A375 (cell line): ENCODE measurements around the gene EFS. TPM values are rescaled to one million over a fixed set of nuclear protein-coding genes. Genes with fewer than 3 reads are reported as not detected.

Source experiments
- small RNA-seq: library from RNA; depleted of rRNA; stranded (forward); fragments of <200 nt; gene quantifications from one replicate; pipeline ENCODE3, GENCODE V24; 2014
- total RNA-seq: library from RNA; depleted of rRNA; stranded (reverse); fragments of >200 nt; shearing (Covaris generic); gene quantifications from 2 replicates; pipeline ENCODE4 v1.2.3, GENCODE V29; 2014; rRNA removed

Gene EFS
- total RNA-seq, result not detected in 2 replicates

DNA sequence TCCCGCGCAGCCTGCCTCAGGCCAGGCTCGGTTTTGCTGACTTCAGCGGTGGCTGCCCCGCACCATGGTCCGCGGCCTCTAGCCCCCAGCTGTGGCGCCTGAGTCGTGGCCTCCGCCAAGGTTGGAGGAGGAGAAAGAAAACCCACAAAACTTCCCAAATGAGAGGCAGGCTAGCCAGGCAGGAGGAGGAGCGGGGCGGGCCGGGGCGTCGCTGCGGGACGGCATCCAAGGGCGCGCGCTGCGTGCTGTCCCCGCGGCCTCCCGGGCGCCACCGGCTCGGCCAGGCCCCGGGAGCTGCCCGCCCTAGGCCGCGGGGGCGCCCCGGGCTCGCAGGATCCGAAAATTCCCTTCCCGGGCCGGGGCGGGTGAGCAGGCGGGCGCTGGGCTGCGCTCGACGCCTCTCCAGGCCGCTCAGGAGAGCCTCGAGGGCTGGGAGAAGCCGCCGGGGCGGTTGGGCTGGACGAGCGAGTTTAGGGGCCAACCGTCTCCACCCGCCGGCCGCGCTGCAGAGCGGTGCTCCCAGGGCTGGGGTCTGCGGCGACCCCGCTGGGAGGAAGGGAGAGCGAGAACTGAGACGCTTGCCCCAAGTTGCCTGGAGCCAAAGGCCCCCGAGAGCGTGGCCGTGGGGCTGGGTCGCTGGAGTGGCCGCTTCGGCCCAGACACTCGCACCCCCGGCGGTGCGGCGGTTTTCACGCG lies at the start of gene EFS:
EFS (minus strand) TSS at position 137 of the 696 bp plus-strand sequence. CDS start 147 bp downstream, outside the sequence.

DNA sequence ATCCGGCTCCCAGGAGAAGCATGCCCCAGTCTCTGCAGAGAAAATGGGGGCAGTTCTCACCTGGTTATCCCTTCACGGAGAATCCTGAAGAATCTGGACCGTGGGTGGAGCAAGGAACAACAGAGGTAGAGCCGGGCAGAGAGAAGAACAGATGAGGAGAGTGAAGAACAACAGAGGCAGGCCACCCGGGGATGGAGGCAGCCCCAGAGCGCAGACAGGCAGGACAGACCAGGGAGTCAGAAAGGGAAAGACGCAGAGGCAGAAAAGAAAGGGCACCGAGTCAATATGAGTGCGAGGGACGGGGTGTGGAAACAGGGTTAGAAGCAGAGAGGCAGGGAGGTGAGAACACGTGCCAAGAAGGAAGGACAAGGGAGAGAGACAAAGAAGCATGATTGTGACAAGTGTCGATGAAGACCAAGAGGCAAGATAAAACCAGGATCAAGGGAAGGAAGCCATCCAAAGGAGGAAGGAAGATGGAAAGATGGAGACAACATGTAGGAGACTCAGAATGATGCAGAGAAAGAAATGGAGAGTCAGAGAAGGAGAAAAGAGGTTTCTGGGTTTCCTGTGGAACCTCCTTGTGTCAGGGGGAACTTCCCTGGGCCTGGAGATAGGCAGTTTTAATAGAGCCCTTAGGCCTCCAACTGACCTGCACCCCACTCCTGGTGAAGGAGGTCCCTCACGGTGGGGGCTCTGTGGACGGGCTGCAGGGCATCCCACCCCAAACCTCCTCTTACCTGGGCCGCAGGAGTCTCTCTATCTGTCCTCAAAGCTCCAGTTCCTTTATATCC lies 42.7 kb upstream of the EFS start, which contains the start of gene MYH6:
MYH6 (minus strand) TSS at position 758 of the 791 bp plus-strand sequence. CDS start 1,050 bp downstream, outside the sequence.

GRCh38 chr14:23376482-23377197 lies 11.7 kb upstream of the EFS start, which contains the start of gene CMTM5:
TSS of gene CMTM5 (plus strand) at chr14:23377046. CDS start at chr14:23377252, 206 bp downstream.

DNA sequence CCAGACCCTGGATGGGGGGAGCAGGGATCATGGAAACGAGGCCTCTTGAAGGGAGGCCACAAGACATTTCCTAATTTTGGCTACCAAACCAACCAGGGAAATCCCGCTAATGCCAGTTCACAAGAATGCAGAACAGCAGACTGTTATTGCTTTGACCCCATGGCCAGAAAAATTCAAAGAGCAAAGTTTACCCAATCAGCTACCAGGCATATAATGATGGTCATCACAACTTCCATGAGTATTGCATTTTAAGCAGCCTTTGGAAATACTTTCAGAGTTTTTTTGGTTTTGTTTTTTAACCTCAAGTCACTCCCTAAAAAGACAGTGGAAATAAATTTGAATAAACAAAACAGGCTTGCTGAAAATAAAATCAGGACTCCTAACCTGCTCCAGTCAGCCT lies 7.5 kb upstream of the EFS start, which contains the start of gene IL25:
IL25 (plus strand) TSS at position 301 of the 400 bp plus-strand sequence.

DNA sequence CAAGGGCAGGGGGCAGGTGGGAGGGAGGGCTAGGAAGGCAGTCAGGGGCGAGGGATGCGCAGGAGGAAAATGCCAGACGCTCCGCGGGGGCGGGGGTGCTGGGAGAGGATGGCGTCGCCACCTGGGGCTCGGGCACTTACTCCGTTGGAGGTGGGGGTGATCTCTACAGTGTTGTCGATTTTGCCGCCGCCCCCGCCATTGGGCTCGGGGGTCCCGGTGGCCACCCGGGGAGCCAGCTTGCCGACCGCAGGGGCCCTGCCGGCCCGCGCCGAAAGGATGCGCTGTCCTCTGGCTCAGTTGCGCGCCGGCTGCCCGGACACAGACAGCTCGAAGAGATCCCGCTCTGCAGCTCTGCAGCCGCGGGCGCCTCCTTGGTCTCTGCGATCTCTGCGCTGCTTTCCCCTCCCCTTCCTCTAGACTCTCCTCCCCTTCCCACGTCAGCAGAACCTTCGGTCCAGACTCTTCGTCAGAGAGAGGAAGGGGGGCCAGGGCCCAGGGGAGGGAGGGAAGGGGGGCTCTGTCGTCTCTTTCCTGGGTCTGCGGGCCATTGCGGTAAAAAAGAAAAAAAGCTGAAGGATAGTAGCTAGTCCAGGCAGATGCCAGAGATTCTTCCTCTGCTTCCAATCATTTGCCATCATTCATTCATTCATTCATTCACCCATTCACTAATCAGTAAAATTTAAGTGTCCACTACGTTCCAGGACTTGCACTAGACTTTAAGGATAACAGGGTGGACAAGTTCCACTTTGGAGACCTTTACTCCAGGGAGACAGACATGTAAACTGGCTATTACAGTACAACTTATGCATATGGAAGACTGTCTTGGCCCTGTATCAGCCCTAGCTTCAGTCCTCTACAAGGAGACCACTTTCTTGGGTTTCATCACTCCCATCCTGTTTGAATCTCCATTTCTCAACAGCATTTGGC lies 12.2 kb downstream of the EFS start, which contains the start of gene SLC22A17:
SLC22A17 (minus strand) TSS at position 382 of the 927 bp plus-strand sequence.

DNA sequence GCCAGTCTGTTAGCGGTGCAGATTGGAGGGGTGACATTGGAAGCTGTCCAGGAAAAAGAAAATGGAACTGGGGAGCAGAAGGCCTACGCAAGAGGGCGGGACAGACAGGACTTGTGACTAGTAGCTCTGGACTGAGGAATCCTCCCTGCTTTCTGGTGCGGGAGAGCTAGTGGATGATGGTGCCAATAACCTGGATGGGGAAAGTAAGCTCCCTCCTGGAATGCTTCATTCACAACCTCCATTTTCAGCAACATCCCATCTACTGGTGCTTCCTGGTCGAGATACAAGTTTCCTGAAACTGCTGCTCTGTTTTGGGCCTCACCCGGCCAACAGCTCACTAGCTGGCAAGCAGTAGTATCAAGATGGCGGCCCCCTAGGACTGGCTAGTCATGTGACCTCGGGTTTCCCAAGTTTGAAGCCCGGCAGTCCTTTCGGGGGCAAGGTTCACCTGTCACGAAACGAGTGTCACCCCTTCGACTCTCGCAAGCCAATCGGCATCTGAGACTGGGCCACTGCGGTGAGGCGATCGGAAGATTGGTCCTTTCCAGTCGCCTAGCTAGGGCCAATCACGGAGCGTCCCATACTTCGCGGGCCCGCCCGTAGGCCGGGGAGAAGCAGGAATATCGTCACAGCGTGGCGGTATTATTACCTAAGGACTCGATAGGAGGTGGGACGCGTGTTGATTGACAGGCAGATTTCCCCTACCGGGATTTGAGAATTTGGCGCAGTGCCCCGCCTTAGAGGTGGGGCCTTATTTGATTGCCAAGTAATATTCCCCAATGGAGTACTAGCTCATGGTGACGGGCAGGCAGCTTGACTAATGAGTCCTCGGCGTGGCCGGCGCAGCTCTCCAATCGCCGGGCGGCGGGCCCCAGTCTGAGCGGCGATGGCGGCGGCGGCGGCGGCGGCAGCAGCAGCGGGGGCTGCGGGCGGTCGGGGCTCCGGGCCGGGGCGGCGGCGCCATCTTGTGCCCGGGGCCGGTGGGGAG lies 44.1 kb downstream of the EFS start, which contains the start of gene PABPN1:
PABPN1 (plus strand) TSS at position 874 of the 988 bp plus-strand sequence; CDS start at position 887, 13 bp downstream.

DNA sequence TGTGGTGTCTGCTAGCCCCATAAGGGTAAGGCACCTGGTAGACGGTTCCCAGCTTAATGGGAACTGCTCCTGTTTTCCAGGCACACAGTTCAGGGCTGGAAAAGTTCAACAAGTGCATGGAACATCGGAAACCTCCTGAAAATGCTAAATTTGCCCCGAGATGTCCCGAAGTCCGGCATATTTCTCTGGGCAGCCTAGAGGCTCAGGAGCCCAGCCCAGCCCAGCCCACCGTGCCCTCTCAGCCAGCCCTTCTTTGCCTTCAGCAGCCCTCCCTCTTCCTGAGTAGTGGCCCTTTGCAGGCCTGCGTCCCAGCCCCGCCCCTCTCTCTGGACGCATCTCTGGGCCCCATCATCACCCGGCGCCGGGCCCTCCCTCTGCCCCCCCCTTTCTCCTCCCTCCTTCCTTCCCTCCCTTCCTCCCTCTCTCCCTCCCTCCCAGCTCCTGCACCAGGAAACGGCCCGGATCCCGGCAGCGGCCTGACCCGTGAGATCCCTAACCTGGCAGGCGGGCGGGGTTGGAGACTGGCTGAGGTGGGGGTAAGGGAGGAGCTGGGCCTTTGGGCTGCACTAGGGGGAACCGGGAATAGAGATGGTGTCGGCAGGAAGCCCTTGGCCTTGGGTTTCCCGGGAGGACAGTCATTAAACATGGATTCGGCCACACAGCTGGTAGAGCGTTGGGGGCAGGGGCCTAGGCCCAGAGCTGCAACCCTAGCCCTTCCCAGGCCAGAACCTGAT lies 58.4 kb downstream of the EFS start, which contains the start of gene BCL2L2:
BCL2L2 (plus strand) TSS at position 422 of the 734 bp plus-strand sequence. CDS start 935 bp downstream, outside the sequence.

Small RNA genes lying within 50 kb of the gene (small RNA-seq; reads per million reads assigned to genes)
- not detected for gene MIR208A

Other genes with a start within 250 kb of the EFS start
- gene CEBPE, start 245.9 kb downstream of the EFS start, total RNA-seq, result not detected in 2 replicates
- gene SLC7A8, start 181.5 kb downstream of the EFS start, total RNA-seq, result 1.0 TPM in 1 of 2 replicates, not detected in the other
- not detected in 2 replicates for gene RNF212B, start 127.2 kb downstream of the EFS start, total RNA-seq
- gene HOMEZ, start 79.0 kb downstream of the EFS start, total RNA-seq, result 0.87 and 1.4 TPM in 2 replicates
- 1.9 and 2.3 TPM in 2 replicates for gene PPP1R3E, start 62.3 kb downstream of the EFS start, total RNA-seq
- 16.5 and 29.4 TPM in 2 replicates for gene BCL2L2, start 58.3 kb downstream of the EFS start, total RNA-seq
- 61.8 and 73.0 TPM in 2 replicates for gene PABPN1, start 43.7 kb downstream of the EFS start, total RNA-seq
- gene SLC22A17, start 12.3 kb downstream of the EFS start, total RNA-seq, result 0.64 and 2.1 TPM in 2 replicates
- gene IL25, start 7.6 kb upstream of the EFS start, total RNA-seq, result not detected in 2 replicates
- 0.64 and 0.98 TPM in 2 replicates for gene CMTM5, start 11.9 kb upstream of the EFS start, total RNA-seq
- gene MYH6, start 43.1 kb upstream of the EFS start, total RNA-seq, result not detected in 2 replicates
- gene MYH7, start 70.5 kb upstream of the EFS start, total RNA-seq, result not detected in 2 replicates
- 74.9 and 83.3 TPM in 2 replicates for gene NGDN, start 104.5 kb upstream of the EFS start, total RNA-seq
- gene ZFHX2, start 186.6 kb upstream of the EFS start, total RNA-seq, result 0.26 and 1.5 TPM in 2 replicates
- gene THTPA, start 191.1 kb upstream of the EFS start, total RNA-seq, result 15.9 and 23.6 TPM in 2 replicates
- gene AP1G2, start 202.6 kb upstream of the EFS start, total RNA-seq, result 10.2 and 15.8 TPM in 2 replicates
- gene JPH4, start 213.6 kb upstream of the EFS start, total RNA-seq, result not detected in 2 replicates